A549 (cell line): ENCODE measurements around the gene TSSK2. TPM values are rescaled to one million over a fixed set of nuclear protein-coding genes. Genes with fewer than 3 reads are reported as not detected.

Source experiments
- ATAC-seq, 2 experiments: fragments of 200-7000 bp in 1 of 2; fragments of >200 bp in 1 of 2; cut with Nextera tagmentation in 1 of 2; cut with Tn5 transposase in 1 of 2; 3 replicates each; pipeline versions ENCODE4 v1.8.0 to v1.9.1; 2018 to 2020; ENCODE audit warnings: mild to moderate bottlenecking in 1 of 2, moderate library complexity in 1 of 2
- CTCF ChIA-PET: fragments of 300-600 bp; sonication (Branson Sonifier 250); formaldehyde crosslinking; extraction: SDS; loops from one replicate; lab custom pipeline; 2021; ENCODE audit warnings: antibody characterized with exemption, inconsistent platforms; lab: Yijun Ruan, JAX
- POLR2A ChIA-PET: fragments of 350-600 bp; formaldehyde crosslinking; extraction: SDS; loops from one replicate; lab custom pipeline; 2021; ENCODE audit warnings: antibody characterized with exemption, inconsistent platforms; lab: Yijun Ruan, JAX
- DNase-seq, 2 experiments: peaks; one replicate each; pipeline versions ENCODE4 v3.0.0 to v3.0.0-alpha.2; 2011 to 2016; ENCODE audit warnings: low read depth in 1 of 2, low spot score in 1 of 2
- FAIRE-seq: peaks from 2 replicates; lab custom pipeline; 2011; peaks lifted over from hg19 to GRCh38; lab: Jason Lieb, UNC
- H3K27ac ChIP-seq, 2 experiments: fragments of >200 bp; sonication (Bioruptor Twin); formaldehyde crosslinking; 3 replicates each; pipeline ENCODE4 v1.5.1; 2016 to 2017
- H3K4me1 ChIP-seq: fragments of >200 bp; sonication (Bioruptor Twin); formaldehyde crosslinking; 3 replicates; pipeline ENCODE4 v1.6.1; 2016
- H3K4me2 ChIP-seq: fragments of >200 bp; sonication (Bioruptor Twin); formaldehyde crosslinking; 3 replicates; pipeline ENCODE4 v1.6.1; 2016
- H3K4me3 ChIP-seq: fragments of >200 bp; sonication (Bioruptor Twin); formaldehyde crosslinking; 3 replicates; pipeline ENCODE4 v1.5.1; 2016
- H3K9me3 ChIP-seq: fragments of >200 bp; sonication (Bioruptor Twin); formaldehyde crosslinking; 3 replicates; pipeline ENCODE4 v1.6.1; 2016
- GATA3 ChIP-seq: IDR thresholded peaks from 2 replicates; pipeline ENCODE4 v1.6.1; 2012; ENCODE audit warnings: borderline replicate concordance
- HEYL ChIP-seq: fragments of 250-450 bp; sonication (Bioruptor Pico); IDR thresholded peaks from 2 replicates; pipeline ENCODE4 v1.8.0; 2021; ENCODE audit warnings: mild to moderate bottlenecking, moderate library complexity
- HOXB13 ChIP-seq: fragments of 250-450 bp; sonication (Bioruptor Pico); IDR thresholded peaks from 2 replicates; pipeline ENCODE4 v1.5.0; 2020; ENCODE audit warnings: low read depth, mild to moderate bottlenecking, moderate library complexity
- JUN ChIP-seq, 2 experiments: fragments of >200 bp; sonication (Bioruptor Twin); formaldehyde crosslinking; IDR thresholded peaks; 2 replicates in 1 of 2; 3 replicates in 1 of 2; pipeline ENCODE4 v1.6.1; 2016 to 2017
- JUNB ChIP-seq: fragments of >200 bp; sonication (Bioruptor Twin); formaldehyde crosslinking; IDR thresholded peaks from 2 replicates; pipeline ENCODE4 v1.6.1; 2016
- KDM1A ChIP-seq: fragments of 200-600 bp; sonication (generic); IDR thresholded peaks from 2 replicates; pipeline ENCODE4 v1.6.1; 2016; ENCODE audit warnings: low read depth, mild to moderate bottlenecking
- KDM5A ChIP-seq: fragments of 200-600 bp; sonication (generic); IDR thresholded peaks from 2 replicates; pipeline ENCODE4 v1.6.1; 2016; ENCODE audit warnings: antibody characterized with exemption, mild to moderate bottlenecking
- MYC ChIP-seq: IDR thresholded peaks from 2 replicates; pipeline ENCODE4 v1.6.1; 2012; ENCODE audit warnings: mild to moderate bottlenecking, inconsistent platforms, low read length, improper control_type of control experiment, borderline replicate concordance
- PHF8 ChIP-seq: fragments of 200-600 bp; sonication (generic); IDR thresholded peaks from 2 replicates; pipeline ENCODE4 v1.6.1; 2016; ENCODE audit warnings: low read depth, mild to moderate bottlenecking, antibody characterized with exemption, moderate library complexity, borderline replicate concordance
- RARB ChIP-seq: fragments of 250-450 bp; sonication (Bioruptor Pico); IDR thresholded peaks from 2 replicates; pipeline ENCODE4 v1.8.0; 2021; ENCODE audit warnings: mild to moderate bottlenecking, moderate library complexity
- SREBF2 ChIP-seq: fragments of 450-650 bp; IDR thresholded peaks from 2 replicates; pipeline ENCODE4 v1.6.1; 2014; ENCODE audit warnings: mild to moderate bottlenecking, moderate library complexity
- TFCP2L1 ChIP-seq: fragments of 250-450 bp; sonication (Bioruptor Pico); IDR thresholded peaks from 2 replicates; pipeline ENCODE4 v1.5.0; 2021; ENCODE audit warnings: mild to moderate bottlenecking
- WGBS: methylation state at CpG from one replicate; pipeline ENCODE4 v1.1.6; 2017; ENCODE audit errors: missing lambda C conversion rate; 5-methylcytosine and 5-hydroxymethylcytosine counted together
- polyA plus RNA-seq, 4 experiments: library from polyadenylated mRNA; depleted of rRNA in 3 of 4; stranded (reverse); fragments of >200 nt; fragmentation: RNase III in 1 of 4; extraction: RNeasy Plus Mini Kit Qiagen cat#74134 plus additional on column Dnase treatment in 1 of 4; gene quantifications; 2 replicates in 3 of 4; 3 replicates in 1 of 4; pipeline ENCODE4 v1.2.3, GENCODE V29; 2011 to 2017
- TF ChIP-seq, protein P1 (sequence below): fragments of 250-450 bp; sonication (Bioruptor Pico); IDR thresholded peaks from 2 replicates; pipeline ENCODE4 v1.5.0; 2020; ENCODE audit warnings: low read depth, mild to moderate bottlenecking, moderate library complexity
- TF ChIP-seq, protein P2 (sequence below): IDR thresholded peaks from 2 replicates; pipeline ENCODE4 v1.6.1; 2012
- TF ChIP-seq, protein P3 (sequence below): fragments of 150-350 bp; IDR thresholded peaks from 2 replicates; pipeline ENCODE4 v1.6.1; 2014; ENCODE audit warnings: low read depth, mild to moderate bottlenecking, low read length

Gene TSSK2
- polyA plus RNA-seq, 2 of the 4 experiments (the other 2 are of a cell fraction), result not detected

DNA sequence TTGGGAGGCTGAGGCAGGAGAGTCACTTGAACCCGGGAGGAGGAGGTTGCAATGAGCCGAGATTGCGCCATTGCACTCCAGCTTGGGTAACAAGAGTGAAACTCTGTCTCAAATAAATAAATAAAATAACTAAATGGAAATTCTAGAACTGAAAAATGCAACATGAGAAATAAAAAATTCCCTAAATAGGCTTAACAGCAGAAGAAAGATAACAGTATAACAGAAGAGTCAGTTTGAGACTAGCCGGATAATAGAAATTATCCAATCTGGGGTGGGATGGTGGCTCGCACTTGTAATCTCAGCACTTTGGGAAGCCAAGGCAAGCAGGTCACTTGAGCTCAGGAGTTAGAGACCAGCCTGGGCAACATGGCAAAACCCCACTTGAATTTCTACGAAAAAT is 33.3 kb downstream of the TSSK2 start:
- no peak for TF ChIP-seq SREBF2
- no peak for TF ChIP-seq PHF8
- TF ChIP-seq RARB (CRISPR knock-in tag), result no peak
- DNase-seq, result no peak
- no peak for ATAC-seq
- ChIA-PET CTCF (no interaction called here), POLR2A (no interaction called here)
- Histone ChIP-seq H3K4me2 (no peak overlapping the region), H3K4me1 (no peaks in the 10 kb centered on the region), H3K27ac (no peak overlapping the region), H3K9me3 (peaks cover 2% of the 10 kb centered on the region; the same call in 1 of the 3 replicates), H3K4me3 (no peak overlapping the region)
- 63% methylated on average over 6 of the region's 6 CpGs for WGBS
- FAIRE-seq, result no peak

DNA sequence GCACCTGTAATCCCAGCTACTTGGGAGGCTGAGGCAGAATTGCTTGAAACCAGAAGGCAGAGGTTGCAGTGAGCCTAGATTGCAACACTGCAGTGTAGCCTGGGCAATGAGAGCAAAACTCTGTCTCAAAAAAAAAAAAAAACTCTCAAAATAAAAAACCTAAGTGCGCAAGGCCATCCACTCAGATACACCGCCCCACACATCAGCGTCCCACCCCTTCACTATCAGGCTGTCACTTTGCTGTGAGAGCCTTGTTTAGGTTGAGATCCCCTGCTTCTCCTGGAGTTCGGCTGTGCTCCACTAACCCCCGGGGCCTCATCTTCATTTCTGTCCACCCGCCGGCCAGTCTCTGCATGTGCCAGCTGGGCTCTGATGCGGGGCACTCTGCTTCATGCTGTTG is 35.3 kb downstream of the TSSK2 start:
- CTCF ChIA-PET, result interaction anchor here (1.3 to 2.3 kb wide), 3 partner anchors 9 to 212 kb away, joined by 3 to 8 read pairs (median 4); partner anchors contain the start of gene ESS2
- TF ChIP-seq JUNB (no peak), HOXB13 (CRISPR knock-in tag) (no peak), GATA3 (no peak), JUN (IDR thresholded peaks at IDR 0.05) (no peak)
- TF ChIP-seq, protein P1, sequence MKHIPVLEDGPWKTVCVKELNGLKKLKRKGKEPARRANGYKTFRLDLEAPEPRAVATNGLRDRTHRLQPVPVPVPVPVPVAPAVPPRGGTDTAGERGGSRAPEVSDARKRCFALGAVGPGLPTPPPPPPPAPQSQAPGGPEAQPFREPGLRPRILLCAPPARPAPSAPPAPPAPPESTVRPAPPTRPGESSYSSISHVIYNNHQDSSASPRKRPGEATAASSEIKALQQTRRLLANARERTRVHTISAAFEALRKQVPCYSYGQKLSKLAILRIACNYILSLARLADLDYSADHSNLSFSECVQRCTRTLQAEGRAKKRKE (CRISPR knock-in tag), result no peak
- TF ChIP-seq, protein P2, sequence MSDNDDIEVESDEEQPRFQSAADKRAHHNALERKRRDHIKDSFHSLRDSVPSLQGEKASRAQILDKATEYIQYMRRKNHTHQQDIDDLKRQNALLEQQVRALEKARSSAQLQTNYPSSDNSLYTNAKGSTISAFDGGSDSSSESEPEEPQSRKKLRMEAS, result no peak
- 19% methylated on average over 6 of the region's 8 CpGs for WGBS
- H3K27ac ChIP-seq, result no peak overlapping the region
- H3K4me3 ChIP-seq, result no peak overlapping the region
- peaks cover 5% of the 10 kb centered on the region; the same call in 2 of the 3 replicates for H3K4me1 ChIP-seq
- DNase-seq, result no peak
- FAIRE-seq, result no peak
- H3K4me2 ChIP-seq, result no peak overlapping the region
- POLR2A ChIA-PET, result no interaction called here
- no peak for ATAC-seq
- peaks cover 2% of the 10 kb centered on the region; the same call in 1 of the 3 replicates for H3K9me3 ChIP-seq

DNA sequence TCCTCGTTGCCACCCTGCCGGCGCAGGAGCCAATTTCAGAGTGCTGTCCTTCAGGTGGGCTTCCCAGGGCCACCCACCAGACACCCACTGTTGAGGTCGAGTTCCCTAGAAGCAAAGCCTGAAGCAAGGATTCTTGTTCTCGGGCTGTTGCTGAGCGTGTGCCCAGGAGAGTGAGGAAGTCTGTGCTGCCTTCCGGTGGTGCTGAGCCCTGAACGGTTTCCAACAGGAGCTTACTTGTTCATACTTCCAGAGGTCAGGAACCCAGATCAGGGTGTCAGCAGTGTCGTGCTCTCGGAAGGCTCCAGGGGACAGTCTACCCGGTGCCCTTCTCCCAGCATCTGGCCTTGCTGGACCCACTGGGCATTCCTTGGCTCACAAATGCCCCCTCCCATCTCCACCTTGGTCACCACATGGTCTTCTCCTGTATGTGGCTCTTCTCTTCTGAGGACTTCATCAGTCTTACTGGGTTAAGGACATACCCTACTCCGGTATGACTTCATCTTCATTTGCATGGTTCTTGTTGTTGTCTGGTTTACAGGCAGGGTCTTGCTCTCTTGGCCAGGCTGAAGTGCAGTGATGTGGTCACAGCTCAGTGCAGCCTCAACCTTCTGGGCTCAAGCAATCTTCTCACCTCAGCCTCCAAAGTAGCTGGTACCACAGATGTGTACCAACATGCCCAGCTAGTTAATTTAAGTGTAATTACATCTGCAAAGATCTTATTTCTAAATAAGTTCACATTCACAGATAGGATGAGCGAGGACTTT is 36.2 kb downstream of the TSSK2 start:
- peaks cover 2% of the 10 kb centered on the region; the same call in 1 of the 3 replicates for H3K9me3 ChIP-seq
- no peak overlapping the region for H3K4me2 ChIP-seq
- DNase-seq (no peak), ATAC-seq (no peak), FAIRE-seq (no peak)
- 27% methylated on average over 5 of the region's 13 CpGs for WGBS
- no peak overlapping the region for H3K27ac ChIP-seq
- TF ChIP-seq MYC (no peak), TFCP2L1 (CRISPR knock-in tag) (no peak), SREBF2 (no peak), HEYL (no peak), KDM1A (no peak), KDM5A (no peak)
- TF ChIP-seq, protein P2, result no peak
- TF ChIP-seq, protein P3, sequence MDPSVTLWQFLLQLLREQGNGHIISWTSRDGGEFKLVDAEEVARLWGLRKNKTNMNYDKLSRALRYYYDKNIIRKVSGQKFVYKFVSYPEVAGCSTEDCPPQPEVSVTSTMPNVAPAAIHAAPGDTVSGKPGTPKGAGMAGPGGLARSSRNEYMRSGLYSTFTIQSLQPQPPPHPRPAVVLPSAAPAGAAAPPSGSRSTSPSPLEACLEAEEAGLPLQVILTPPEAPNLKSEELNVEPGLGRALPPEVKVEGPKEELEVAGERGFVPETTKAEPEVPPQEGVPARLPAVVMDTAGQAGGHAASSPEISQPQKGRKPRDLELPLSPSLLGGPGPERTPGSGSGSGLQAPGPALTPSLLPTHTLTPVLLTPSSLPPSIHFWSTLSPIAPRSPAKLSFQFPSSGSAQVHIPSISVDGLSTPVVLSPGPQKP, result no peak
- ChIA-PET POLR2A (no interaction called here), CTCF (interaction anchor here (1.3 to 2.3 kb wide), 4 partner anchors 9 to 213 kb away, joined by 3 to 8 read pairs (median 4); partner anchors contain the start of genes ESS2 and SLC25A1)
- H3K4me1 ChIP-seq, result peaks cover 5% of the 10 kb centered on the region; the same call in 2 of the 3 replicates
- no peak overlapping the region for H3K4me3 ChIP-seq
